WTC11 (cell line): ENCODE results near the gene KHDC3L. TPM values are rescaled to one million over a fixed set of nuclear protein-coding genes. Genes with fewer than 3 reads are reported as not detected.
"Not testable (repeated sequence)": the region's sequence is repeated elsewhere in the genome, so short reads cannot be mapped to it uniquely, and the experiment has no call there.

ENCODE experiments used
- ATAC-seq: fragments of 200-7000 bp; cut with Tn5 transposase; 2 replicates; pipeline ENCODE4 v1.10.0; 2021; ENCODE audit warnings: mild to moderate bottlenecking, moderate library complexity
- CTCF ChIA-PET: fragments of 300-600 bp; sonication (Branson Sonifier 250); formaldehyde crosslinking; loops from one replicate; lab custom pipeline; 2021; ENCODE audit warnings: antibody characterized with exemption; lab: Charles Lee
- POLR2A ChIA-PET: fragments of 350-600 bp; sonication (Branson Sonifier 250); formaldehyde crosslinking; loops from one replicate; lab custom pipeline; 2021; ENCODE audit warnings: antibody characterized with exemption; lab: Charles Lee
- DNase-seq: peaks from one replicate; pipeline ENCODE4 v3.0.0; 2021; ENCODE audit warnings: low spot score
- H3K27ac Mint-ChIP-seq: 2 replicates; pipeline ENCODE4 v1.8.0; 2021; ENCODE audit warnings: mixed read lengths
- H3K27me3 Mint-ChIP-seq: 2 replicates; pipeline ENCODE4 v1.8.0; 2021; ENCODE audit warnings: low read depth, mild to moderate bottlenecking, moderate library complexity, mixed read lengths
- H3K36me3 Mint-ChIP-seq: 2 replicates; pipeline ENCODE4 v1.8.0; 2021; ENCODE audit warnings: mixed read lengths
- H3K4me1 Mint-ChIP-seq: 2 replicates; pipeline ENCODE4 v1.8.0; 2022; ENCODE audit warnings: mixed read lengths
- H3K4me3 Mint-ChIP-seq: 2 replicates; pipeline ENCODE4 v1.8.0; 2021; ENCODE audit warnings: mild to moderate bottlenecking, moderate library complexity, mixed read lengths
- H3K9me3 Mint-ChIP-seq: 2 replicates; pipeline ENCODE4 v1.8.0; 2021; ENCODE audit warnings: mixed read lengths
- AFF4 ChIP-seq: sonication (generic); formaldehyde crosslinking; IDR thresholded peaks from 2 replicates; pipeline ENCODE4 v1.8.1; 2023; ENCODE audit warnings: mild to moderate bottlenecking, missing genetic modification reagents, borderline replicate concordance
- ATF2 ChIP-seq: sonication (generic); formaldehyde crosslinking; IDR thresholded peaks from 2 replicates; pipeline ENCODE4 v1.8.1; 2022; ENCODE audit warnings: low read depth, missing genetic modification reagents, borderline replicate concordance
- ATF3 ChIP-seq: sonication (generic); formaldehyde crosslinking; conservative IDR thresholded peaks from 2 replicates; pipeline ENCODE4 v1.8.1; 2022; ENCODE audit warnings: mild to moderate bottlenecking, missing genetic modification reagents
- ATF6 ChIP-seq: sonication (generic); formaldehyde crosslinking; IDR thresholded peaks from 2 replicates; pipeline ENCODE4 v1.8.1; 2023; ENCODE audit warnings: mild to moderate bottlenecking, missing genetic modification reagents
- ERG ChIP-seq: fragments of 250-450 bp; sonication (Bioruptor Pico); IDR thresholded peaks from 2 replicates; pipeline ENCODE4 v1.8.0; 2021; ENCODE audit warnings: mild to moderate bottlenecking
- FOXP1 ChIP-seq: sonication (generic); formaldehyde crosslinking; IDR thresholded peaks from 2 replicates; pipeline ENCODE4 v1.8.0; 2022; ENCODE audit warnings: missing genetic modification reagents, mild to moderate bottlenecking, moderate library complexity, borderline replicate concordance
- GABPB1 ChIP-seq: sonication (generic); formaldehyde crosslinking; IDR thresholded peaks from 2 replicates; pipeline ENCODE4 v1.8.1; 2023; ENCODE audit warnings: mild to moderate bottlenecking, missing genetic modification reagents
- GTF2I ChIP-seq: fragments of 250-450 bp; sonication (Bioruptor Pico); conservative IDR thresholded peaks from 2 replicates; pipeline ENCODE4 v1.4.0; 2021; ENCODE audit warnings: mild to moderate bottlenecking
- HMGA2 ChIP-seq: fragments of 250-450 bp; sonication (Bioruptor Pico); IDR thresholded peaks from 2 replicates; pipeline ENCODE4 v1.4.0; 2021; ENCODE audit warnings: mild to moderate bottlenecking, moderate library complexity
- JUN ChIP-seq: sonication (generic); formaldehyde crosslinking; IDR thresholded peaks from 2 replicates; pipeline ENCODE4 v1.8.0; 2023; ENCODE audit warnings: mild to moderate bottlenecking, missing genetic modification reagents
- MAX ChIP-seq: sonication (generic); formaldehyde crosslinking; IDR thresholded peaks from 2 replicates; pipeline ENCODE4 v1.8.0; 2022; ENCODE audit warnings: mild to moderate bottlenecking, missing genetic modification reagents
- PRRX2 ChIP-seq: fragments of 250-450 bp; sonication (Bioruptor Pico); IDR thresholded peaks from 2 replicates; pipeline ENCODE4 v1.8.0; 2021; ENCODE audit warnings: mild to moderate bottlenecking
- SMAD3 ChIP-seq: sonication (generic); formaldehyde crosslinking; IDR thresholded peaks from 2 replicates; pipeline ENCODE4 v1.8.0; 2022; ENCODE audit warnings: missing genetic modification reagents, mild to moderate bottlenecking, borderline replicate concordance
- ZNF263 ChIP-seq: sonication (generic); formaldehyde crosslinking; IDR thresholded peaks from 2 replicates; pipeline ENCODE4 v1.8.1; 2022; ENCODE audit warnings: low read depth, mild to moderate bottlenecking, moderate library complexity, missing genetic modification reagents
- ZNF416 ChIP-seq: fragments of 250-450 bp; sonication (Bioruptor Pico); IDR thresholded peaks from 2 replicates; pipeline ENCODE4 v1.9.0; 2021; ENCODE audit warnings: mild to moderate bottlenecking, inconsistent platforms
- total RNA-seq: library from RNA; stranded (reverse); gene quantifications from 3 replicates; pipeline ENCODE4 v1.2.3, GENCODE V29; 2021

The KHDC3L gene
- total RNA-seq, 1 experiment from 2014 or later: not detected

- TF ChIP-seq ATF2 (no peak), GABPB1 (CRISPR knock-in tag) (no peak), SMAD3 (no peak), GTF2I (CRISPR knock-in tag) (no peak), HMGA2 (CRISPR knock-in tag) (no peak), ATF3 (CRISPR knock-in tag) (no peak), AFF4 (CRISPR knock-in tag) (no peak)
These were observed 29.2 kb downstream of the KHDC3L start (continued) for GRCh38 chr6:73391675-73392074.

- H3K27me3 Mint-ChIP-seq: peaks cover 12% of the 10 kb centered on the region
- POLR2A ChIA-PET: interaction anchor here (0.7 kb wide), 1 partner anchor 9 kb away, joined by 11 read pairs; no protein-coding TSS in a partner anchor
- CTCF ChIA-PET, H3K4me3 Mint-ChIP-seq, DNase-seq, ATAC-seq, H3K36me3 Mint-ChIP-seq, H3K27ac Mint-ChIP-seq, H3K9me3 Mint-ChIP-seq: not testable (repeated sequence)
- H3K4me1 Mint-ChIP-seq: peaks cover 29% of the 10 kb centered on the region
These were observed 29.7 kb downstream of the KHDC3L start for GRCh38 chr6:73392188-73392587.

- H3K36me3 Mint-ChIP-seq: 0 out of 2 replicates have a peak, but pooled peaks cover under 1% of the 10 kb centered on the region
- ATAC-seq (no peak), DNase-seq (no peak)
- TF ChIP-seq FOXP1 (CRISPR knock-in tag): no peak
- TF ChIP-seq GABPB1 (CRISPR knock-in tag): no peak
- no peak for TF ChIP-seq ZNF416
- no peak for TF ChIP-seq GTF2I (CRISPR knock-in tag)
- TF ChIP-seq PRRX2: no peak
- no peak for TF ChIP-seq ATF6 (CRISPR knock-in tag)
- TF ChIP-seq ZNF263 (CRISPR knock-in tag): no peak
- no peak for TF ChIP-seq JUN (CRISPR knock-in tag)
- TF ChIP-seq ERG (CRISPR knock-in tag): no peak
- TF ChIP-seq MAX (CRISPR knock-in tag): no peak
- H3K27ac Mint-ChIP-seq: no peak overlapping the region
- H3K9me3 Mint-ChIP-seq: peaks cover under 1% of the 10 kb centered on the region
- H3K27me3 Mint-ChIP-seq: peaks cover 12% of the 10 kb centered on the region
- peaks cover 23% of the 10 kb centered on the region for H3K4me1 Mint-ChIP-seq
- ChIA-PET POLR2A (no interaction called here), CTCF (no interaction called here)
- no peak overlapping the region for H3K4me3 Mint-ChIP-seq
These were observed 30.8 kb downstream of the KHDC3L start for GRCh38 chr6:73393278-73393677.
